NCI-H2196 (cell line): ENCODE results near the gene KIF18B.
"Not testable (repeated sequence)": the region's sequence is repeated elsewhere in the genome, so short reads cannot be mapped to it uniquely, and the experiment has no call there.

ENCODE experiments used
- DNase-seq: peaks from one replicate; lab custom pipeline; 2025; ENCODE audit not compliant: unreplicated experiment; lab: John Stamatoyannopoulos, UW

KIF18B gene

GRCh38 chr17:44970136-44970741, 22.7 kb upstream of the KIF18B start:
- no peak for DNase-seq

- DNase-seq, result no peak
Measured at GRCh38 chr17:44969144-44969780, 21.7 kb upstream of the KIF18B start.

- peak; percentile 94 for DNase-seq
Measured at GRCh38 chr17:44968225-44969143, 20.9 kb upstream of the KIF18B start, which contains the start of gene C1QL1. C1QL1 (minus strand) TSS chr17:44968303; CDS start chr17:44968048, 255 bp downstream.

- DNase-seq, result no peak
Measured at GRCh38 chr17:44967907-44968224, 20.3 kb upstream of the KIF18B start.

- no peak for DNase-seq
Measured at GRCh38 chr17:44967026-44967906, 19.7 kb upstream of the KIF18B start.

GRCh38 chr17:44966348-44967025, 18.9 kb upstream of the KIF18B start:
- DNase-seq, result no peak

GRCh38 chr17:44965481-44966234, 18.1 kb upstream of the KIF18B start:
- no peak for DNase-seq

GRCh38 chr17:44961921-44962350, 14.4 kb upstream of the KIF18B start:
- no peak for DNase-seq

GRCh38 chr17:44960691-44961090, 13.1 kb upstream of the KIF18B start:
- DNase-seq, result no peak

- DNase-seq, result no peak
Measured at GRCh38 chr17:44959821-44960531, 12.4 kb upstream of the KIF18B start.

GRCh38 chr17:44956998-44957981, 9.7 kb upstream of the KIF18B start:
- DNase-seq, result no peak

GRCh38 chr17:44955674-44956425, 8.3 kb upstream of the KIF18B start:
- DNase-seq, result no peak

- DNase-seq, result no peak
Measured at GRCh38 chr17:44952946-44953475, 5.4 kb upstream of the KIF18B start.

- DNase-seq, result no peak
Measured at GRCh38 chr17:44948315-44948795, 782 bp upstream of the KIF18B start.

- not testable (repeated sequence) for DNase-seq
Measured at GRCh38 chr17:44945652-44946051, 1.9 kb downstream of the KIF18B start.

- no peak for DNase-seq
Measured at GRCh38 chr17:44942456-44942855, 5.1 kb downstream of the KIF18B start.
